HEK293 (cell line): ENCODE measurements around the gene RPUSD2.
A peak's percentile ranks its signal among the peaks of the same experiment; 100 is the strongest.

ENCODE experiments used
- ATF2 ChIP-seq: fragments of 450-650 bp; formaldehyde crosslinking; IDR thresholded peaks from 2 replicates; pipeline ENCODE4 v1.5.1; 2016; ENCODE audit warnings: missing biosample characterization, missing genetic modification characterization, low read depth
- HIC1 ChIP-seq: fragments of 450-650 bp; formaldehyde crosslinking; IDR thresholded peaks from 2 replicates; pipeline ENCODE4 v1.5.1; 2016; ENCODE audit warnings: missing biosample characterization, missing genetic modification characterization
- HOXA7 ChIP-seq: sonication (generic); formaldehyde crosslinking; IDR thresholded peaks from 2 replicates; pipeline ENCODE4 v1.8.1; 2022; ENCODE audit warnings: missing genetic modification reagents, borderline replicate concordance
- IKZF3 ChIP-seq: fragments of 450-650 bp; IDR thresholded peaks from 2 replicates; pipeline ENCODE4 v1.5.0; 2018; ENCODE audit warnings: missing biosample characterization, mild to moderate bottlenecking, missing genetic modification characterization, moderate library complexity
- KLF7 ChIP-seq: fragments of 450-650 bp; formaldehyde crosslinking; IDR thresholded peaks from 2 replicates; pipeline ENCODE4 v1.5.1; 2016; ENCODE audit warnings: missing biosample characterization, missing genetic modification characterization, borderline replicate concordance
- PRDM10 ChIP-seq: fragments of 450-650 bp; formaldehyde crosslinking; IDR thresholded peaks from 2 replicates; pipeline ENCODE4 v1.5.1; 2016; ENCODE audit warnings: missing biosample characterization, missing genetic modification characterization
- SCRT1 ChIP-seq: fragments of 450-650 bp; formaldehyde crosslinking; IDR thresholded peaks from 2 replicates; pipeline ENCODE4 v1.5.1; 2016; ENCODE audit warnings: missing biosample characterization, missing genetic modification characterization, borderline replicate concordance
- ZBTB8A ChIP-seq: fragments of 450-650 bp; formaldehyde crosslinking; IDR thresholded peaks from 2 replicates; pipeline ENCODE4 v1.5.1; 2016; ENCODE audit warnings: missing biosample characterization, missing genetic modification characterization
- ZFP3 ChIP-seq: fragments of 450-650 bp; formaldehyde crosslinking; IDR thresholded peaks from 2 replicates; pipeline ENCODE4 v1.5.1; 2016; ENCODE audit warnings: low read depth, missing biosample characterization, missing genetic modification characterization
- ZNF10 ChIP-seq: fragments of 450-650 bp; formaldehyde crosslinking; IDR thresholded peaks from 2 replicates; pipeline ENCODE4 v1.5.1; 2017; ENCODE audit warnings: missing biosample characterization, missing genetic modification characterization
- ZNF239 ChIP-seq: fragments of 450-650 bp; formaldehyde crosslinking; IDR thresholded peaks from 2 replicates; pipeline ENCODE4 v1.5.1; 2016; ENCODE audit warnings: missing biosample characterization, missing genetic modification characterization
- ZNF292 ChIP-seq: fragments of 450-650 bp; formaldehyde crosslinking; IDR thresholded peaks from 2 replicates; pipeline ENCODE4 v1.5.1; 2016; ENCODE audit warnings: low read depth, missing biosample characterization, missing genetic modification characterization, borderline replicate concordance
- ZNF335 ChIP-seq: fragments of 450-650 bp; formaldehyde crosslinking; conservative IDR thresholded peaks from 2 replicates; pipeline ENCODE4 v1.5.1; 2016; ENCODE audit warnings: missing biosample characterization, missing genetic modification characterization
- ZNF341 ChIP-seq: fragments of 450-650 bp; formaldehyde crosslinking; IDR thresholded peaks from 2 replicates; pipeline ENCODE4; 2016; ENCODE audit warnings: low read depth, missing biosample characterization, missing genetic modification characterization
- ZNF366 ChIP-seq: fragments of 450-650 bp; formaldehyde crosslinking; conservative IDR thresholded peaks from 2 replicates; pipeline ENCODE4 v1.5.1; 2016; ENCODE audit warnings: missing biosample characterization, missing genetic modification characterization
- ZNF624 ChIP-seq: fragments of 450-650 bp; formaldehyde crosslinking; IDR thresholded peaks from 2 replicates; pipeline ENCODE4 v1.5.1; 2017; ENCODE audit warnings: missing biosample characterization, missing genetic modification characterization
- ZNF629 ChIP-seq: fragments of 450-650 bp; formaldehyde crosslinking; IDR thresholded peaks from 2 replicates; pipeline ENCODE4 v1.5.1; 2017; ENCODE audit warnings: missing biosample characterization, missing genetic modification characterization
- ZNF654 ChIP-seq: fragments of 450-650 bp; formaldehyde crosslinking; IDR thresholded peaks from 2 replicates; pipeline ENCODE4 v1.5.1; 2016; ENCODE audit warnings: low read depth, missing biosample characterization, missing genetic modification characterization
- ZNF670 ChIP-seq: fragments of 450-650 bp; formaldehyde crosslinking; IDR thresholded peaks from 2 replicates; pipeline ENCODE4 v1.5.1; 2016; ENCODE audit warnings: missing biosample characterization, missing genetic modification characterization, low read depth
- ZNF692 ChIP-seq: fragments of 450-650 bp; formaldehyde crosslinking; IDR thresholded peaks from 2 replicates; pipeline ENCODE4 v1.5.1; 2016; ENCODE audit warnings: missing biosample characterization, missing genetic modification characterization
- ZNF768 ChIP-seq: fragments of 450-650 bp; formaldehyde crosslinking; IDR thresholded peaks from 2 replicates; pipeline ENCODE4 v1.5.1; 2018; ENCODE audit warnings: missing biosample characterization, mild to moderate bottlenecking, missing genetic modification characterization
- TF ChIP-seq, protein P1 (sequence below): fragments of 450-650 bp; formaldehyde crosslinking; IDR thresholded peaks from 2 replicates; pipeline ENCODE4 v1.5.1; 2016; ENCODE audit warnings: missing biosample characterization, missing genetic modification characterization
- TF ChIP-seq, protein P2 (sequence below): fragments of 450-650 bp; IDR thresholded peaks from 2 replicates; pipeline ENCODE4 v1.5.1; 2018; ENCODE audit warnings: missing biosample characterization, missing genetic modification characterization
- TF ChIP-seq, protein P3 (sequence below): fragments of 450-650 bp; formaldehyde crosslinking; IDR thresholded peaks from 2 replicates; pipeline ENCODE4 v1.5.1; 2016; ENCODE audit warnings: missing biosample characterization, missing genetic modification characterization
- TF ChIP-seq, protein P4 (sequence below): fragments of 450-650 bp; formaldehyde crosslinking; IDR thresholded peaks from 2 replicates; pipeline ENCODE4 v1.5.1; 2016; ENCODE audit warnings: missing biosample characterization, missing genetic modification characterization

The RPUSD2 gene

GRCh38 chr15:40564591-40565332 is 4.3 kb upstream of the RPUSD2 start, which contains the start of gene CCDC32 (continued):
- no peak for TF ChIP-seq ZNF341 (tag by site-specific recombination)
- TF ChIP-seq PRDM10 (tag by site-specific recombination), result peak; percentile 38; the same call in 1 of the 2 replicates
- TF ChIP-seq ZNF692 (tag by site-specific recombination), result peak; percentile 47; the same call in 1 of the 2 replicates
- TF ChIP-seq ZNF366 (tag by site-specific recombination), result peak; percentile 94
- TF ChIP-seq, protein P1, sequence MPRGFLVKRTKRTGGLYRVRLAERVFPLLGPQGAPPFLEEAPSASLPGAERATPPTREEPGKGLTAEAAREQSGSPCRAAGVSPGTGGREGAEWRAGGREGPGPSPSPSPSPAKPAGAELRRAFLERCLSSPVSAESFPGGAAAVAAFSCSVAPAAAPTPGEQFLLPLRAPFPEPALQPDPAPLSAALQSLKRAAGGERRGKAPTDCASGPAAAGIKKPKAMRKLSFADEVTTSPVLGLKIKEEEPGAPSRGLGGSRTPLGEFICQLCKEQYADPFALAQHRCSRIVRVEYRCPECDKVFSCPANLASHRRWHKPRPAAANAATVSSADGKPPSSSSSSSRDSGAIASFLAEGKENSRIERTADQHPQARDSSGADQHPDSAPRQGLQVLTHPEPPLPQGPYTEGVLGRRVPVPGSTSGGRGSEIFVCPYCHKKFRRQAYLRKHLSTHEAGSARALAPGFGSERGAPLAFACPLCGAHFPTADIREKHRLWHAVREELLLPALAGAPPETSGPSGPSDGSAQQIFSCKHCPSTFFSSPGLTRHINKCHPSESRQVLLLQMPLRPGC, result no peak
- TF ChIP-seq ZFP3 (tag by site-specific recombination), result no peak
- TF ChIP-seq, protein P2, sequence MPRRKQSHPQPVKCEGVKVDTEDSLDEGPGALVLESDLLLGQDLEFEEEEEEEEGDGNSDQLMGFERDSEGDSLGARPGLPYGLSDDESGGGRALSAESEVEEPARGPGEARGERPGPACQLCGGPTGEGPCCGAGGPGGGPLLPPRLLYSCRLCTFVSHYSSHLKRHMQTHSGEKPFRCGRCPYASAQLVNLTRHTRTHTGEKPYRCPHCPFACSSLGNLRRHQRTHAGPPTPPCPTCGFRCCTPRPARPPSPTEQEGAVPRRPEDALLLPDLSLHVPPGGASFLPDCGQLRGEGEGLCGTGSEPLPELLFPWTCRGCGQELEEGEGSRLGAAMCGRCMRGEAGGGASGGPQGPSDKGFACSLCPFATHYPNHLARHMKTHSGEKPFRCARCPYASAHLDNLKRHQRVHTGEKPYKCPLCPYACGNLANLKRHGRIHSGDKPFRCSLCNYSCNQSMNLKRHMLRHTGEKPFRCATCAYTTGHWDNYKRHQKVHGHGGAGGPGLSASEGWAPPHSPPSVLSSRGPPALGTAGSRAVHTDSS, result no peak
- TF ChIP-seq ZNF670 (tag by site-specific recombination), result no peak
- no peak for TF ChIP-seq ZNF654 (tag by site-specific recombination)
- peak; percentile 96 for TF ChIP-seq IKZF3 (tag by site-specific recombination)
- TF ChIP-seq ZNF239 (tag by site-specific recombination), result no peak
- no peak for TF ChIP-seq ATF2 (tag by site-specific recombination)
- TF ChIP-seq SCRT1 (tag by site-specific recombination), result no peak
- TF ChIP-seq ZNF629 (tag by site-specific recombination), result peak; percentile 59
- TF ChIP-seq ZNF10, result no peak
- TF ChIP-seq, protein P3, sequence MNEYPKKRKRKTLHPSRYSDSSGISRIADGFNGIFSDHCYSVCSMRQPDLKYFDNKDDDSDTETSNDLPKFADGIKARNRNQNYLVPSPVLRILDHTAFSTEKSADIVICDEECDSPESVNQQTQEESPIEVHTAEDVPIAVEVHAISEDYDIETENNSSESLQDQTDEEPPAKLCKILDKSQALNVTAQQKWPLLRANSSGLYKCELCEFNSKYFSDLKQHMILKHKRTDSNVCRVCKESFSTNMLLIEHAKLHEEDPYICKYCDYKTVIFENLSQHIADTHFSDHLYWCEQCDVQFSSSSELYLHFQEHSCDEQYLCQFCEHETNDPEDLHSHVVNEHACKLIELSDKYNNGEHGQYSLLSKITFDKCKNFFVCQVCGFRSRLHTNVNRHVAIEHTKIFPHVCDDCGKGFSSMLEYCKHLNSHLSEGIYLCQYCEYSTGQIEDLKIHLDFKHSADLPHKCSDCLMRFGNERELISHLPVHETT (tag by site-specific recombination), result no peak
- no peak for TF ChIP-seq HOXA7
- TF ChIP-seq, protein P4, sequence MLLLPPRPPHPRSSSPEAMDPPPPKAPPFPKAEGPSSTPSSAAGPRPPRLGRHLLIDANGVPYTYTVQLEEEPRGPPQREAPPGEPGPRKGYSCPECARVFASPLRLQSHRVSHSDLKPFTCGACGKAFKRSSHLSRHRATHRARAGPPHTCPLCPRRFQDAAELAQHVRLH (tag by site-specific recombination), result no peak
- no peak for TF ChIP-seq ZNF292
- no peak for TF ChIP-seq ZNF768 (tag by site-specific recombination)
- TF ChIP-seq KLF7 (tag by site-specific recombination), result no peak
- TF ChIP-seq ZNF335 (tag by site-specific recombination), result peak; percentile 90
- no peak for TF ChIP-seq HIC1 (tag by site-specific recombination)
- peak; percentile 27; the same call in 1 of the 2 replicates for TF ChIP-seq ZBTB8A (tag by site-specific recombination)
- TF ChIP-seq ZNF624 (tag by site-specific recombination), result no peak
